Stomach (tissue), 9 donors: Measurements from ENCODE around the gene SLC6A12. TPM values are rescaled to one million over a fixed set of nuclear protein-coding genes. Genes with fewer than 3 reads are reported as not detected.

Source experiments
- DNase-seq, 2 donors: peaks; one replicate each; pipeline versions ENCODE4 v3.0.0 to v3.0.0-alpha.2; 2013 to 2019
- H3K27ac ChIP-seq, 5 donors: fragments of 200-600 bp in 4 of 5; sonication (generic) in 4 of 5; one replicate each; pipeline ENCODE4 v1.5.1; 2013 to 2019; ENCODE audit warnings: mild to moderate bottlenecking in 1 of 5, moderate library complexity in 1 of 5
- H3K27me3 ChIP-seq, 3 donors: fragments of 200-600 bp; sonication (generic); one replicate each; pipeline ENCODE4 v1.5.1; 2017 to 2019; ENCODE audit warnings: mixed run types in 1 of 3
- H3K36me3 ChIP-seq, 4 donors: fragments of 200-600 bp; sonication (generic); 1 replicate in 3 of 4; 2 replicates in 1 of 4; pipeline ENCODE4 v1.5.1; 2016 to 2019
- H3K4me1 ChIP-seq, 4 donors: fragments of 200-600 bp; sonication (generic); one replicate each; pipeline ENCODE4 v1.5.1; 2016 to 2019
- H3K4me3 ChIP-seq, 4 donors: fragments of 200-600 bp; sonication (generic) in 3 of 4; one replicate each; pipeline ENCODE4 v1.5.1; 2016 to 2019; ENCODE audit warnings: mild to moderate bottlenecking in 1 of 4
- H3K9me3 ChIP-seq, 4 donors: fragments of 200-600 bp; sonication (generic); one replicate each; pipeline ENCODE4 v1.5.1; 2016 to 2019
- EP300 ChIP-seq: sonication (generic); formaldehyde crosslinking; IDR thresholded peaks from one replicate; pipeline ENCODE4 v1.6.1; 2017; ENCODE audit warnings: antibody characterized with exemption
- POLR2A ChIP-seq, 4 donors: fragments of 450-650 bp; IDR thresholded peaks; one replicate each; pipeline ENCODE4 v1.6.1; 2016; ENCODE audit warnings: antibody characterized with exemption in 4 of 4, control low read depth in 2 of 4, mild to moderate bottlenecking in 1 of 4, moderate library complexity in 1 of 4
- POLR2AphosphoS5 ChIP-seq, 3 donors: sonication (generic); formaldehyde crosslinking; IDR thresholded peaks; one replicate each; pipeline ENCODE4 v1.6.1; 2016; ENCODE audit warnings: antibody characterized with exemption in 3 of 3
- WGBS, 5 donors: extraction: QIAGEN DNeasy Blood & Tissue Kit in 3 of 5; methylation state at CpG; one replicate each; pipeline versions ENCODE4 v1.1.5 to v1.1.7; 2013 to 2018; 5-methylcytosine and 5-hydroxymethylcytosine counted together
- intact Hi-C: fragments of 100-400 bp; cut with DNase I; formaldehyde crosslinking; loops from one replicate; pipeline ENCODE4 v1.15.1; 2023; ENCODE audit warnings: low total_unique reads
- polyA plus RNA-seq, 3 donors: library from polyadenylated mRNA; stranded (reverse); fragments of 200-250 nt; gene quantifications; one replicate each; pipeline ENCODE4 v1.2.3, GENCODE V29; 2013
- total RNA-seq, 5 donors: library from RNA; depleted of rRNA; stranded (reverse); fragments of >200 nt; gene quantifications; one replicate each; pipeline versions ENCODE4 v1.1.0 to v1.2.3, GENCODE V29; 2014 to 2016
- TF ChIP-seq, protein P1 (sequence below), 7 experiments: fragments of 450-650 bp in 4 of 7; fragments of 200-600 bp in 3 of 7; sonication (generic) in 3 of 7; IDR thresholded peaks; one replicate each; pipeline ENCODE4 v1.5.1; 2016 to 2019; ENCODE audit warnings: antibody characterized with exemption in 7 of 7, control low read depth in 2 of 7, mild to moderate bottlenecking in 1 of 7
- donor health status: healthy with polysubstance abuse.
- donor health status: Bipolar disorder and iron deficiency.
- donor health status: healthy.

The SLC6A12 gene
- total and polyA plus RNA-seq, 8 donors, result 0.05 to 1.7 (median 0.19) TPM; not detected in 5

GRCh38 chr12:227286-227915 is 13.4 kb upstream of the SLC6A12 start:
- H3K4me1 ChIP-seq, result no peaks in the 10 kb centered on the region
- peaks cover 0 to 18% (median 0%) of the 10 kb centered on the region in 3 donors for H3K27me3 ChIP-seq
- no peak overlapping the region for H3K27ac ChIP-seq
- intact Hi-C loops, result no loop called here
- H3K36me3 ChIP-seq, result no peaks in the 10 kb centered on the region
- TF ChIP-seq EP300 (no peak), POLR2AphosphoS5 (IDR thresholded peaks at IDR 0.05) (no peak), POLR2A (IDR thresholded peaks at IDR 0.05) (no peak)
- TF ChIP-seq, protein P1, sequence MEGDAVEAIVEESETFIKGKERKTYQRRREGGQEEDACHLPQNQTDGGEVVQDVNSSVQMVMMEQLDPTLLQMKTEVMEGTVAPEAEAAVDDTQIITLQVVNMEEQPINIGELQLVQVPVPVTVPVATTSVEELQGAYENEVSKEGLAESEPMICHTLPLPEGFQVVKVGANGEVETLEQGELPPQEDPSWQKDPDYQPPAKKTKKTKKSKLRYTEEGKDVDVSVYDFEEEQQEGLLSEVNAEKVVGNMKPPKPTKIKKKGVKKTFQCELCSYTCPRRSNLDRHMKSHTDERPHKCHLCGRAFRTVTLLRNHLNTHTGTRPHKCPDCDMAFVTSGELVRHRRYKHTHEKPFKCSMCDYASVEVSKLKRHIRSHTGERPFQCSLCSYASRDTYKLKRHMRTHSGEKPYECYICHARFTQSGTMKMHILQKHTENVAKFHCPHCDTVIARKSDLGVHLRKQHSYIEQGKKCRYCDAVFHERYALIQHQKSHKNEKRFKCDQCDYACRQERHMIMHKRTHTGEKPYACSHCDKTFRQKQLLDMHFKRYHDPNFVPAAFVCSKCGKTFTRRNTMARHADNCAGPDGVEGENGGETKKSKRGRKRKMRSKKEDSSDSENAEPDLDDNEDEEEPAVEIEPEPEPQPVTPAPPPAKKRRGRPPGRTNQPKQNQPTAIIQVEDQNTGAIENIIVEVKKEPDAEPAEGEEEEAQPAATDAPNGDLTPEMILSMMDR (IDR thresholded peaks at IDR 0.05), result no peak
- WGBS, 5 donors, result 86 to 90% (median 88%) methylated on average over 7 of the region's 7 CpGs
- no peak overlapping the region for H3K4me3 ChIP-seq
- H3K9me3 ChIP-seq, result no peaks in the 10 kb centered on the region
- DNase-seq, result no peak

- TF ChIP-seq POLR2AphosphoS5 (IDR thresholded peaks at IDR 0.05), result no peak
- TF ChIP-seq, protein P1 (IDR thresholded peaks at IDR 0.05), result no peak
- TF ChIP-seq EP300, result no peak
- TF ChIP-seq POLR2A (IDR thresholded peaks at IDR 0.05), result no peak
Measured at GRCh38 chr12:226401-226800, 12.4 kb upstream of the SLC6A12 start.

GRCh38 chr12:225012-225411 is 11.1 kb upstream of the SLC6A12 start:
- intact Hi-C loops, result no loop called here
- Histone ChIP-seq H3K4me3 (no peak overlapping the region), H3K27me3 (peaks cover 0 to 39% (median 3%) of the 10 kb centered on the region in 3 donors), H3K4me1 (no peaks in the 10 kb centered on the region), H3K9me3 (no peaks in the 10 kb centered on the region), H3K27ac (no peak overlapping the region), H3K36me3 (no peaks in the 10 kb centered on the region)
- peak in 1 of 2 donors; percentile 24 for DNase-seq
- no peak for TF ChIP-seq EP300
- TF ChIP-seq, protein P1 (IDR thresholded peaks at IDR 0.05), result no peak
- WGBS, 5 donors, result 86 to 92% (median 88%) methylated on average over 18 of the region's 18 CpGs

More at GRCh38 chr12:226401-226800, 12.4 kb upstream of the SLC6A12 start:
- Histone ChIP-seq H3K9me3 (no peaks in the 10 kb centered on the region), H3K4me1 (no peaks in the 10 kb centered on the region), H3K36me3 (no peaks in the 10 kb centered on the region), H3K4me3 (no peak overlapping the region), H3K27me3 (peaks cover 0 to 25% (median 0%) of the 10 kb centered on the region in 3 donors), H3K27ac (no peak overlapping the region)
- DNase-seq, result no peak
- intact Hi-C loops, result no loop called here
- 76 to 89% (median 84%) methylated on average over 9 to 14 of the region's 14 CpGs for WGBS, 5 donors

DNA sequence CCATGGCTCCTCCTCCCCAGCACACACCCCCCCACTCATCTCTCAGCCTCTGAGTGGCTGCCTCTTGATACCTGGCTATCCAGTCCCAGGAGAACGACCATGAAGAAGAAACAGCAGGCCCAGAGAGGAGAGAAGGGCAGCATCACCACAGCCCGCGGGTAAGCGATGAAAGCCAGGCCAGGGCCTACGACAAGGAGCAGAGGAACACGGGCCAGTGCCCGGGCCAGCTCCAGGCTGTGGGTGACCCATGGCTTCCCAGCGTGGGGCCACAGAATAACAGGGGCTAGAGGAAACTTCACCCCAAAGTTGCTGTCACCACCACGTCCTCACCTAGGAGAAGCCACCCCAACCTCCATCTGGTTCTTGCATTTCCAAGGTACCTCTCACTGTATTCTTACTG is 10.4 kb upstream of the SLC6A12 start:
- H3K27me3 ChIP-seq, result peaks cover 0 to 46% (median 8%) of the 10 kb centered on the region in 3 donors
- no peak for DNase-seq
- intact Hi-C loops, result no loop called here
- H3K36me3 ChIP-seq, result no peaks in the 10 kb centered on the region
- H3K9me3 ChIP-seq, result no peaks in the 10 kb centered on the region
- H3K4me1 ChIP-seq, result no peaks in the 10 kb centered on the region
- no peak for TF ChIP-seq POLR2AphosphoS5 (IDR thresholded peaks at IDR 0.05)
- TF ChIP-seq EP300, result no peak
- no peak for TF ChIP-seq POLR2A (IDR thresholded peaks at IDR 0.05)
- TF ChIP-seq, protein P1 (IDR thresholded peaks at IDR 0.05), result no peak
- H3K4me3 ChIP-seq, result no peak overlapping the region
- no peak overlapping the region for H3K27ac ChIP-seq
- WGBS, 5 donors, result 83 to 91% (median 89%) methylated on average over 7 to 9 of the region's 9 CpGs
